GM19328 (cell line): ENCODE results near the gene NLRP11.

Experiments
- ATAC-seq: cut with Tn5 transposase; IDR thresholded peaks from one replicate; pipeline ENCODE4 v1.9.1; 2021; ENCODE audit warnings: mild to moderate bottlenecking, moderate library complexity; ENCODE audit not compliant: unreplicated experiment

NLRP11 gene

GRCh38 chr19:55831846-55832245 is at the start of gene NLRP11:
TSS of gene NLRP11 (minus strand) at chr19:55831999. CDS start at chr19:55818174, 13,825 bp downstream.
- no peak for ATAC-seq

- no peak for ATAC-seq
Observed at GRCh38 chr19:55877211-55877610, 45.4 kb upstream of the NLRP11 start.

GRCh38 chr19:55870736-55871135 is 38.9 kb upstream of the NLRP11 start:
- no peak for ATAC-seq

DNA sequence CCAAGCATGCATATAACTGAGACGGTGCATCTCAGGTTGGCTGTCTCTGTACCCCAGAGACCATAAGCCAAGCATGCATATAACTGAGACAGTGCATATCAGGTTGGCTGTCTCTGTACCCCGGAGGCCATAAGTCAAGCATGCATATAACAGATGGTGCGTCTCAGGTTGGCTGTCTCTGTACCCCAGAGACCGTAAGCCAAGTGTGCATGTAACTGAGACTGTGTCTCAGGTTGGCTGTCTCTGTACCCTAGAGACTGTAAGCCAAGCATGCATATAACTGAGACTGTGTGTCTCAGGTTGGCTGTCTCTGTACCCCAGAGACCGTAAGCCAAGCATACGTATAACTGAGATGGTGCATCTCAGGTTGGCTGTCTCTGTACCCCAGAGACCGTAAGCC is 35.3 kb upstream of the NLRP11 start:
- ATAC-seq = no peak

DNA sequence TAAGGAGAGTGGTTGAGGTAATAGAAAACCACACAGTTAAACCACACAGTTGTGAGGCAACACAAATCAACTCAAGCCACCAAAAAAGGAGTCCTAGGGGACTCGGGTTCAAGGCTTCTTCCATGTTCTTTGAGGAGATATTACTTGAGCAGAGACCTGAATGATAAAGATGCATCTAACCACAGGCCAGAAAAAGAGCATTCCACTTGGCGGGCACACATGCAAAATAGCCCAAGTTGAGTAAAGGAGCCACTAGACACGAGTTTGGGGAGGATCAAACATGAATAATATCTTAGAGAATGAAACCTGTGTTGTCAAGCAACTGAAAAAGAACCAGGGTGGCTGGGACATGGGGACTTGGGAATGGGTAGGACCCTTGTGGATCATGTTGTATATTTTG is 34.7 kb upstream of the NLRP11 start:
- no peak for ATAC-seq

- ATAC-seq = no peak
Observed at GRCh38 chr19:55858969-55859368, 27.2 kb upstream of the NLRP11 start.

GRCh38 chr19:55858401-55858800 is 26.6 kb upstream of the NLRP11 start:
- no peak for ATAC-seq

DNA sequence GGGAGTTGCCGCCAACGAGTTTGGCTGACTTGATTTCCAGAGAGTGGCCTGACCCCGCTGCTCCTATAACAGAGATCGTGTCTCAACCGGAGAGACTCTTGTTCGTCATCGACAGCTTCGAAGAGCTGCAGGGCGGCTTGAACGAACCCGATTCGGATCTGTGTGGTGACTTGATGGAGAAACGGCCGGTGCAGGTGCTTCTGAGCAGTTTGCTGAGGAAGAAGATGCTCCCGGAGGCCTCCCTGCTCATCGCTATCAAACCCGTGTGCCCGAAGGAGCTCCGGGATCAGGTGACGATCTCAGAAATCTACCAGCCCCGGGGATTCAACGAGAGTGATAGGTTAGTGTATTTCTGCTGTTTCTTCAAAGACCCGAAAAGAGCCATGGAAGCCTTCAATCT is 26.2 kb upstream of the NLRP11 start:
- ATAC-seq = no peak

- no peak for ATAC-seq
Observed at GRCh38 chr19:55857149-55857548, 25.4 kb upstream of the NLRP11 start.

GRCh38 chr19:55855160-55855559 is 23.4 kb upstream of the NLRP11 start:
- ATAC-seq = no peak

GRCh38 chr19:55838906-55839305 is 7.1 kb upstream of the NLRP11 start:
- no peak for ATAC-seq

DNA sequence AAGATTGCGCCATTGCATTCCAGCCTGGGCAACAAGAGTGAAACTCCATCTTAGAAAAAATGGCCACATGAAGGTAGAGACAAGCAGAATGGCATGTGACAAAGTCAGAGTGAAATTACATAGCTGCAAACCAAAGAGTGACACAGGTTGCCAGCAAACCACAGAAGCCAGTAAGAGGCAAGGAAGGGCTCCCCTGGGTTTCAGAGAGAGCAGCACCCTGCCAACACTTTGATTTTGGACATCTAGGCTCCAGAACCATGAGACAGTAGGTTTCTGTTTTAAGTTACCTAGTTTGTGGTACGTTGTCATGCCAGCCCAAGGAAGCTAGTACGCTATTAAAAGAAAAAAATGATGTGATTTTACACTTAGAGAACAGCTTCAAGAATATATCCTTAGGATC is 6.5 kb upstream of the NLRP11 start:
- ATAC-seq = no peak

DNA sequence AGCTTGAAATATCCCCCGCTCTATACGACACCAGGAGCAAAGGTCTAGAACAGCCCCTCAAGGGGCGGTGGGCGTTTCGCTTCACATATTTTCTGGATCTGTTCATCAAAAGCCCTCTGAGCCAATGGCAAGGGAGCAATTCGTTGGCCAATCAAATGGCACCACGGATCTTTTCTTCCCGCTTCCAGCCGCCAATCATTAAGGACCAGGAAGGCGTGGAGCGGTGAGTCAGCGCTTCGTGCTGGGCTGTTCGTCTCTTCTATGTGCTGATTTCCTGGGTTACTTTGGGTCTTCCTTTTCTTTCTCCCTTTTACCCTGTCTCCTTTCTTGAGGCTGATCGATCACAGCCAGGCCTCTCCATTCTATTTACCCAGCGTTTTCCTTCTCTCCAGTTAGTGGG is 4.5 kb upstream of the NLRP11 start, which contains the start of gene NLRP4:
Gene NLRP4 (plus strand): TSS at position 201 of the 400 bp plus-strand sequence. CDS start 15,541 bp downstream, outside the sequence.
- no peak for ATAC-seq

DNA sequence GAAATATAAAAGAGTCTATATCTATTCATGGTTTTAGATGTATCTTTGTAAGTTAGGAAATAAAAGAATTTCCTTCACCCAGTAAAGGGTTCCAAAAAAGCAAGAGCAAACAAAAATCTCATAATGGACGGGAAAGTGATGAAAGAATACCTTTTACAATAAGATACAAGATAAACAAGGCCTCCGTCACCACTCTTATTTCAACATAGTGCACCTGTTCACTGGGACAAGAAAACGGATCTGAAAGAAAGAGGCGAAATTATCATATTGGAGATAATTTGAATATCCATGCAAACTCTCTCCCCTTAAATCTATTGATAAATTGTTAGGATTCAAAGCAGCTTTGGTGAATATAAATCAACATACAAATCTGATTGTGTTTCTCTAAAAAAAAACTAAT is 877 bp upstream of the NLRP11 start:
- no peak for ATAC-seq

- no peak for ATAC-seq
Observed at GRCh38 chr19:55830656-55831055, 1.1 kb downstream of the NLRP11 start.

GRCh38 chr19:55820037-55820436 is 11.8 kb downstream of the NLRP11 start:
- no peak for ATAC-seq

GRCh38 chr19:55813906-55814305 is 17.9 kb downstream of the NLRP11 start:
- no peak for ATAC-seq

- no peak for ATAC-seq
Observed at GRCh38 chr19:55812449-55812848, 19.4 kb downstream of the NLRP11 start.

DNA sequence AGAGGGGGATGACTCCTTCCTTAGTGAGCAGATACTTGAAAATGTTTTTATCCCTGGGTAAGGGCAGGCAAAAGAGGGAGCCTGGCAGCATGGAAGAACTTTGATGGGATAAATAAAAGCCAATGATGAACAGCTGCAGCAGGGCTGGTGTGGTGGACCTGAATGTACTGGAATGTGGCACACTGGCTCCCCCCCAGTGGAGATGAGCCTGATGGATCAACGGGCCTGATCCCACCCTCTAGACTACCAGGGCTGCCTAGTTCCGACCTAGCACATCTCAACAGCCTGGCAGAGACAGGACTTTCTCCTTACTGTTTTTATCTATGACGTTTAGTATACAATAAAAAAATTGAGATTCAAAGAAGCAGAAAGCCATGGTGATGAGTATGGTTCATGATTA is 20.5 kb downstream of the NLRP11 start:
- ATAC-seq = no peak

- ATAC-seq = no peak
Observed at GRCh38 chr19:55809381-55810058, 22.3 kb downstream of the NLRP11 start.

- ATAC-seq = no peak
Observed at GRCh38 chr19:55802281-55802680, 29.5 kb downstream of the NLRP11 start.

DNA sequence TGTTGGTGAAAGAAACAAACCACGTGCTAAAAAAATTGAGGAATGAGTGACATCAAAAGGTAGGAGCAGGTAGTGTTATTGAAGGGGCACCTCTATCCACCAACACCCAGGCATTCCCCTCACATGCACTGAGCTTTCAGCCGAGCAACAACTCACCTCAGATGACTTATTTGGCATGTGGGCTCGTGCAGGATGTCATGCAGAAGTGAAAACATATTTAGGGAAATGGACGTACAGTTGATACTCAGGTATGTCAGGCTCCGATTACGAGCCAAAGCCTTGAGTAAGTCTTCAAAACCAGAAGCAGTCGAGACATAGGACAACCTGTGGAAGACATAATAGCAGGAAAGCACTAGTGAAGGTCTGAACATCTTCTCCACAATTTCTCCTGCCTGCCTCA is 30.4 kb downstream of the NLRP11 start:
- ATAC-seq = no peak

DNA sequence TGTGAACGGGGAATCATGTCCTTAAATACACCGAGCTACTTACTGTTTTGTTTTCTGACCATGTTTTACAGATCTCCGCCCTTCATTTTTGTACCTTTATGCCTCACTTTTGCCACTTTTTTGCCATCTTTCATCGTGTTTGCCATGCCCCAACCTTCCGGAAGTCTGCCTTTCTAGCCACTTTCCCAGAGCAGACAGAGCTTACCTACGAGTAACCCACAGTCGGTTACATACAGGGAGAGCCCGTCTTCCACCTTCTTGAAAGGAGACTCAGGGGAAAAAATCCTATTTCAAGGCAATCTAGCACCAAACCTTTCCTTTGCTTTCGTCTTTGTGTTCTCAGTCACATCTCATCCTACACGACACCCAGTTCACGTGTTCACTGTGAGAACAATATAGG is 36.8 kb downstream of the NLRP11 start:
- ATAC-seq = no peak
